HG03108 (cell line): Measurements from ENCODE around the gene CACNA1C.
"Not testable (repeated sequence)": the region's sequence is repeated elsewhere in the genome, so short reads cannot be mapped to it uniquely, and the experiment has no call there.

Experiments used
- ATAC-seq: cut with Tn5 transposase; IDR thresholded peaks from one replicate; pipeline ENCODE4 v1.9.1; 2021; ENCODE audit warnings: moderate library complexity; ENCODE audit not compliant: unreplicated experiment

CACNA1C gene

DNA sequence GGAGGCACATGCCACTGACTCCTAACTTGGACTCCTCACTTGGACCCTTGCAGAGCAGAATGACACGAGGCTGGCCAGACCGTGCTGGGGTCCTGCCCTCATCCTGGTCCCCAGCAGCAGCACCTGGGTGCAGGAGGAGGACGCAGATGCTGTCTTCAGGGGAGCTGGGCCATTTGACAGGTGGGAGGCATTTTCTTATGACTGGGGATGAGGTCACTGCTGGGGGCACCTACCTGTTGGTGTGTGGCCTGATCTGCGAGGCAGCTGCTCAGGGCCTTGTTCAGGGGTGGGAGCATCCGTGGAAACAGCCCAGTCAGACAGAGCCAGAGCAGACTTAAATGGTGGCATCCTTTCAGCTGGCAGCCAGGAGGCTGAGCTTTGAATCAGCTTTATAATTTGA is 57.3 kb downstream of the CACNA1C start:
- no peak for ATAC-seq

DNA sequence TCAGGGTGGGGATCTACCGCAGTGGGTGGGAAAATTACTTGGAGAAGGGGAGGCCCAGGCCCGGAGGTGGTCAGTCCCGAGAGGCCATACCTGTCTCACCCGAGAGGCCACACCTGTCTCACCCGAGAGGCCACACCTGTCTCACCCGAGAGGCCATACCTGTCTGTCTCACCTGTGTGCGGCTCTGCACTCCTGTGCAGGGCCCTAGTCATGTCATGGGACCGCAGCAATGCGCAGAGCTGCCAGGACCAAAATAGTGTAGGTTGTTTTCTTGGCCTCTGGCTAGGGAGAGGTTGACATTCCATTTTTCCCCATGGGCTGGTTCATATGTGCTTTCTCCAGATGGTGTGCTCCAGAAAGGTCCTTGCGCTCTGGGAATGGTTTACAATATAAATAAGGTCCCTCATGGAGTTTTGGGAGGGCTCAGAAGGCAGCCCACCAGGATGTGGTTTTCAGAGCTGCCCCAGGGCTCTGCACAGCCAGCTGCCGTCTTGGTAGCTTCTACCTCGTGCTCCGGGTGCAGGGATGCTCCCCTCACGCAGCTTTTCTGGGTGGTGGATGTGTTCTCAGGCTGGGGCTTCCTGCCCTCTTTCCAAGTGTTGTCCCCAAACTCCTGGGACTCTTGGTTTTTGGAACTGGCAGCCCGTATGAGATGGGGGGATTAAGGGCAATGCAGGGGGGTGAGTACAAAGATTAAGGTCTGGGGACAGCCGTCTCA is 58.2 kb downstream of the CACNA1C start:
- no peak for ATAC-seq

DNA sequence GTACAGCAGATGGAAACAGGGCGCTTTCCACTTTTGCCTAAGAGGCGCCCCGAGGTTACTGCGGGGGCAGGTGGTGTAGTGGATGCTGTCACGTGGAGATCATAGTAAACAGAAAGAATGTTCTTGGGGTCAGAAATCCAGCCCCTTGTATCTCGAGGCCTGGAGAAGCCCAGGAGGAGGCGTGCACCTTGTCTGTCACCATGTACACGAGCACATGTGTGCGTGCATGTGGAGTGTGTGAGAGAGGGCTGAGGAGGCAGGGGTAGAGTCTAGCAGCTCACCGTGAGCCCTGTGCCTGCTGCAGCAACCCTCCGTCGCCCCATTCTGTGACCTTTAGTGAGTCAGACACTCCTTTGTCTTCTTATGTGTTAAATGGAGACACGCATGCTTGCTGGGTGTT is 59.0 kb downstream of the CACNA1C start:
- no peak for ATAC-seq

DNA sequence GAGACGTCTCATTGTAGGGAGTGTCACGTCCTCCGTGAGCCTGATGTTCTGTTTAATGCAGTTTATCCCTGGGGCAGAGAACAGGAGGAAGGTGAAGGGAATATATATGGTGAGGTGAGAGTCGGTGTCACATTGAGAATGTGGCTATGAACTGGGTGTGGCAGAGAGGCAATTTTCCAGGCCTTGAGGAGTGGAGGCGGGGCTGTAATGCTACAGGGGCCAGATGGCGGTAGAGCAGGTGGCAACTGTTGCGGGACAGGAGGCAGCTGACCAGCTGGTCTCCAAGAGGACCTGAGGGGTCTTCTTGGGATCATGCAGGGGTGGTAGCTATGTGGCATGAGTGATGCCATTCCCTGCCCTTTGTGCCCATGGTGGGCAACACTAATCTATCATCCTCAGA is 59.6 kb downstream of the CACNA1C start:
- ATAC-seq, result no peak

DNA sequence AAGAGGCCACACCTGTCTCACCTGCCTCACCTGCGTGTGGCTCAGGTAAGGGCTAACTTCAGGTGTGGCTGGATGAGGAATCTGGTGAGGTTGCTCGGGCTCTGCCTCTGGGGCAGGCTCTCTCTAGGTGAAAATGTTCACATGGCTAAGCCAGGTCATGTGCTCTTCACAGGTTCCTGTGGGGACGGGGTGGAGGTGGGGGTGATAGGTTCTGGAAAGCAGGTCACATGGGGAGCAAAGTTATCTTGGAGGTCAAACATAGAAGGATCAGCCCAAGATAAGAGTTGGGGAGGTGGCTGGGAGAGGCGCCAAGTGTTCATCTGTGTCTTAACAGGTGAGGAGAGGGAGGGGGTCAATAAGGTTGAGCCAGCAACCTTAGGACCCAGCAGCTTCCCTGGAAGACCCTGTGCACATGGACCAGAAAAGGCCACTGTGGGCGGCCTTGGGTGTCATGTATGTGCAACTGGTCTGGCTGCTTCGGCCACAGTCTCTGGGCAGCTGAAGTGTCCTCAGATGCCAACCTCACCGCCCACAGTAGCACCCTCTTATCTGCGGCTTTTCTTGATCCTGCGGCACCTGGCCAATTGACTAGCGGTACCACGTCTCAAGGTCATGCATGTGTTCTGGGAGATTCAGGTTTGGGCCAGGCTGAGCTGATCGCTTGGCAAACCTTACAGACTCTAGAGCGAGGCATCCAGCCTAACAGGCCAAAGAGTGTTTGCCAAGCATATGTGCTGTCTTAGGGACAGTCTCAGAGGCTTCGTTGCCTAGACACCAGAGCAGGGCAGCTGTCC is 60.5 kb downstream of the CACNA1C start:
- ATAC-seq, result no peak

DNA sequence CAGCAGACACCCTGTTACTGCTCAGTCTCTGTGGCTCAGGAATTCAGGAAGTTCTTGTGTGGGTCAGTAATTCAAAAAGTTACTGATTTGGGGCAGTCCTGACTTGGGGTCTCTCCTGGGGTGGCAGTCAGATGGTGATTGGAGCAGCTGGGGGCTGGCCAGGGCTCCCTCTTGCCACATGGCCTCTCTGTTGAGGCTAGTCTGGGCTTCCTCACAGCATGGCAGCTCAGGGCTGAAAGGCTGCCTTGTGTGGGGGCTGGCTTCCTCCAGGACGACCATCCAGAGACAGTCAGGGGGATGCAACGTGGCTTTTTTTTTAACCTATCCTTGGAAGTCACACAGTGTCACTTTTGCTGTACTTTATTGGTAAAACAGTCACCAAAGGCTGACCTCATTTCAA is 61.3 kb downstream of the CACNA1C start:
- no peak for ATAC-seq

DNA sequence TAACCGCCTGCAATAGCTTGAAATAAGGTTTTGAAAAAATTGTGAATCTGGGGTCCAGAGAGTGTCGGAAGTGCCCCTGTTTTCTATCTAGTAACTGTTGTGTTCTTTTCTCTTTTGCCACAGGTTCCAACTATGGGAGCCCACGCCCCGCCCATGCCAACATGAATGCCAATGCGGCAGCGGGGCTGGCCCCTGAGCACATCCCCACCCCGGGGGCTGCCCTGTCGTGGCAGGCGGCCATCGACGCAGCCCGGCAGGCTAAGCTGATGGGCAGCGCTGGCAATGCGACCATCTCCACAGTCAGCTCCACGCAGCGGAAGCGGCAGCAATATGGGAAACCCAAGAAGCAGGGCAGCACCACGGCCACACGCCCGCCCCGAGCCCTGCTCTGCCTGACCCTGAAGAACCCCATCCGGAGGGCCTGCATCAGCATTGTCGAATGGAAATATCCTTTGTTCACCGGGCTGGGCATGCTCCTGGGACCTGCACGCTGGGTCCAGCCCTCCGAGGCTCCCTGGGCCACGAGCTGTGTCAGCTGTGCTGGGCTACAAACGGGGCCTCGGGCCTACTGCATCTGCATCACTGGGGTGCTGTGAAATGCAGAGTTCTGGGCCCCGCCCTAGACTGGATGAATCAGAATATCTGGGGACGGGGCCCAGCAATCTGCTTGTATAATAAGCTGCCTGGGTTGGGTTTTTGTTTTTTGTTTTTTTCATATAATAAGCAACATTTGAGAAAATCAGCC is 62.5 kb downstream of the CACNA1C start:
- ATAC-seq, result no peak

DNA sequence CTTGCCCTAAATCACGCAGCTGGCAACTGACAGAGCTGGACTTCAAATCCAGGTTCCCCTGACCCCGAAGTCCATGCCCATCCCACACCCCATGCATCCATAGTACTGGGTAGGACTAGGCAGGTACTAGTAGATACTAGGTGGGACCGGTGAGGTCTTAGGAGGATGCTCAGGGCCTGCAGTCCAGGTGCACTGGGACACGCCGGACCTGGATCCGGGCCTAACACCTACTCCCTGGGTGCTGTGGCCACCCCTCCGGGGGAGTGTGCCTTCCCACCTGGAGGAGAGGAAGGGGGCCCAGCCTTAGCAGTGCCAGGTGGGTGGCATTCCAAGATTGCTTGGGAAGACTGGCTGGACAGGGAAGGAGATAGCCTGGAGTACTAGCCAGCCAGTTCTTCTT is 64.8 kb downstream of the CACNA1C start:
- no peak for ATAC-seq

DNA sequence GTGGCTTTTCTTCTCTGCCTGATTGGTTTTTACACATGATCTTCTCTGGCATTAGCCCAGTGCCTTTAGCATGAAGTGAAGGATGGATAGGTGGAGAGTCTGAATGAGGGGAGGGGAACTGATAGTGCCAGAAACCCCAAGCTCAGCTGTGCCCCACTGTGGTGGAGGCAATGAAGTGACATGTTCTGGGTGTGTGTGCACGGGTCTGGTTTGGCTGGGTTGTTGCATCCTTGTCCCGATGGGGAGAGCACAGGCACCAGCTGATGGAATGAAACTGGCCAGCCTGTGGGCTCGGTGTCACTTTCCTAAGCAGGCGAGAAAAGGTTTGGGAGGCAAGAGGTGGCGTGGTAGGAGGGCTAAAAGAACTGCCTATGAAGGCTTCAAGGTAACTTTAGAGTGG is 65.3 kb downstream of the CACNA1C start:
- ATAC-seq, result no peak

DNA sequence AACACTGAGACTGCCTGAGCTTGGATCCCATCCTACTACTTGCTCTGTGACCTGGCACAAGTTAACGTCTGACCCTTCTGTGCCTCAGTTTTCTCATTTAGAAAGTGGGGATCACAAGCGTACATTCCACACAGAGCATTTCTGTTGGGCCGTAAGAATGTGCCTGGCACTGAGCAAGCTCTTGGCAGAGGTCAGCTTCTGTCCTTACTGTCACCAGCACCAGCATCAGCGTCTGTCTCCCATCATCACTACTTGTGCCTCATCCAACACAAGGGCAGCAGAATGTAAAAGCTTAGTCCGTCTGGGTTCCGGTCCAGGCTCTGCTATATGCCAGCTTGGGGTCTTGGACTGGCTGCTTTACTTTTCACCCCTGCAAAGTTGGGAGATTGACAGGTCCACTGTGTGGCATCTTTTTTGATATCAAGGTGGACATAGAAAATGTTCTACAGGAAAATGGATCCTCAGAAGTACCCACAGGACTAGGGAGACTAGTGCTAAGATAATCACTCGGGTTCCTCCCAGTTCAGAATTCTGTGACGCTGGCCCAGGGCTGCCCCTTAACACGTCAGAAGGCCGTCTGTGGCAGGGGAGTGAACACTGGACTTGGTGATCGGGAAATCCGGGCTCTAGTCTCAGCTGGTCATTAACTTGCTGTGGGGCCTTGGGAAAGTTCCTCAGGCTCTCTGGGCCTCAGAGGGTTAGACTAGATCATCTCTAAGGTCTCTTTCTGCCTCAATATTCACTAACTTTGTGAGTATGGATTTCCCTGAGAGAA is 65.9 kb downstream of the CACNA1C start:
- ATAC-seq, result no peak

DNA sequence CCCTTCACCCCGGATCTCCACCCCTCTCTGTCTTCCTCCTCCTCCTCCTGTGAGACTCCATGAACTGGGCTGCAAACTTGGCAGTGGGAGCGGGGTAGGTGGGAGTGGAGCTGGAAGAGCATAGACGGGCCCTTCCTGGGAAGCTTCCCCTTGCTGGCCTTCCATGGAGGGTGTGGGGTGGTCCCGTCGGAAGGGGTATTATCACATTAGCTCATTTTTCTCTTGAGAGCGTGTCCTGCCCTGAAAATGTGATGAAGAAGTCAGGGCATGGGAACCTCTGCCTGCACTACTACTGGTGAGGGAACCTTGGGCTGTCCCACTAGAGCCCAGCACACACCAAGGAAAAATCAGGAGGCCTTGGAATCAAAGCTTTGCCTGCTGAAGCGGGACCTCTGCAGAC is 66.5 kb downstream of the CACNA1C start:
- ATAC-seq, result no peak

DNA sequence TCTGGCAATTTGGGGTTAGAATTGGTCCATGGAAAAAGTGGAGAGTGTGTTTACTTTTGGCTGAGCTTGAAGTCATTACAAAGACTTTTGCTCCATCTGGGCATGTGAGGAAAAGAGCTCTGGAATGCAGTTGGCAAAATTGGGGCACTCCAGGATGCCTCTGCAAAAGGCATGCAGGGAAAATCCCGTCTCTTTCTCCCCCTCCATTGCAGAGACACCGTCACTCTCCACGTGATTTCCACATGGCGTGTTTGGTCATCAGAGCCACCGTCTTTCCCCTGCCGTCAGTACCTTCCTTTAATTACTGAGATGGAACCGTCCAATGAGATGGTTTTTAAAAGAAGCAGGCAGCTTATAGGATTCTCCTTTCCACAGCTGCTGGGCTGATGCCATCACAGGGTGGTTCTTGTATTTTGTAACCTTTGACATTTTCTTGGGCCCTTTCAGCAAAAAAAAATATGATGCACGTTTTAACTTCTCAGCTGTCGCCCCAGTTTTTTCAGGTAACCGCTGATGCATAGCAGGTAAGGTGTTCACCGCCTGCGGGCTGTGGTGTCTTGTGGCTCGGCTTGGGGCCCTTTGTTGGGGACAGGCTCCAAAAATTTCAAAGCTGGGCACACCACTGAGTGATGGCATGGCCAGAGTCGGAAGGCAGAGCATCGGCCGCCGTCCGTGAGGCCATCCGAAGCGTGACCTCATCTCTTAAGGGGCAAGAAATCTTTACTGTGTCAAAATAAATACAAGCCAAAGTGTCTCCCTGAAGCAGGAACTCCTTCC is 68.4 kb downstream of the CACNA1C start:
- no peak for ATAC-seq

DNA sequence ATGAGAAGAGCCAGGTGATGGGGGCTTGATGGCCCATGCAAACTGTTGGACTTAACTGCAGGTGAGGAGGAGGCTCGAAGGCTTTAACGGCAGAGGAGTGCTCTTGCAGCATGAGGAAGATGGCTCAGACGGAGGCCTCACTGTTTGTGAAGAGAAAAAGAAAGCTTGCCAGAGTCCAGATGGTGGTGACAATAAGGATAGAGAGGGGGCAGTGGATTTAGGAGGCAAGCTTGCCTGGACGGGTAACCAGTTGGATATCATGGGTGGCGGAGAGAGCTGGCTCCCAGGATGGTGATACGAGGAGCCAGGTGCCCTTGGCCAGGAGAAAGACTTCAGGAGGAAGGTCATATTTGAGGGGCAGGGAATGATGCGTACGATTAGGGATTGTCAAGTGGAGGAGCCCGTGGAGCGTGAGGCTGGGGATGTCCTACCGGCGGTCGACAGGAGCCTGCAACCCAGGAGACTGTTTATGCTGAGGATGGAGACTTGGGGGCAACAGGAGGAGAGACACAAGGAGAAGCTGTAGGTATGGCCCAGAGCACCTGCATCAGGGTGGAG is 71.8 kb downstream of the CACNA1C start:
- no peak for ATAC-seq

DNA sequence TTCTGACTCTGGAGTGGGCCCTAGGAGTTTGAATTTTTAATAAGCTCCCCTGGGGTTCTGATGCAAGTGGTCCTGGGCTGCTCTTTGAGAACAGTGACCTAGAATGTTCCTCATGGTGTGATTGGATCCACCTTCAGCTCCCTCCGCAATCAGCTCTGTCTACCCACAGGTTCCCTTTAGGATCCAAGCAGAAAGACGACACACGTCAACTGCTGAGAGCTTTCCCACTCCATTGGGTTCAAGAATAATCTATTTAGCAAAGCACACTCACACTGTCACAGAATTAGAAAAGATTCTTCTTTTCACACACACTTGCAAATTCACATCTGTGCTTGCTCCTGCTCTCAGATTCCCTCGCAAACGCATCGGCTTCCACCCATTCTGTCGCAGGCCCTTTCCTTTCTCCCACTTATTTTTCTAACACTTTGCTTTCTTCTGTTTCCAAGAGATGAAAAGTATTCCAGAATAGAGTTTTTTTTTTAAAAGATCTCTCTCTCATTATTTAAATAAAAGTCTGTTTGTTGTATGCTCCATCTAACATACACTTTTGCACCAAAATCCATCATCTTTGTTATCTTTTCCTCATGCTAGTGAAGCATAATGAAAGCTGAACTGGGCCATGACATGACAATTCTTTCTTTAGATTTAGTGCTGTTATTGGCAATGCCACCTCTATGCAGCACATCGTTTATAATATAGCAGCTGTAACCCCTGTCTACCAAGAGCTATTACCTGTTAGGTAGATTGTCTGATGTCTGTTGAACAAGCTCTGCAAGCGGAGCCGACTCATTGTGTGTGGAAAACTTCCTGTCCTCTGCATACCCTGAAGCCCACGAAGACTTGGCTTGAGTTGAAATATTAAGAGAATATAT is 73.1 kb downstream of the CACNA1C start:
- ATAC-seq, result no peak

DNA sequence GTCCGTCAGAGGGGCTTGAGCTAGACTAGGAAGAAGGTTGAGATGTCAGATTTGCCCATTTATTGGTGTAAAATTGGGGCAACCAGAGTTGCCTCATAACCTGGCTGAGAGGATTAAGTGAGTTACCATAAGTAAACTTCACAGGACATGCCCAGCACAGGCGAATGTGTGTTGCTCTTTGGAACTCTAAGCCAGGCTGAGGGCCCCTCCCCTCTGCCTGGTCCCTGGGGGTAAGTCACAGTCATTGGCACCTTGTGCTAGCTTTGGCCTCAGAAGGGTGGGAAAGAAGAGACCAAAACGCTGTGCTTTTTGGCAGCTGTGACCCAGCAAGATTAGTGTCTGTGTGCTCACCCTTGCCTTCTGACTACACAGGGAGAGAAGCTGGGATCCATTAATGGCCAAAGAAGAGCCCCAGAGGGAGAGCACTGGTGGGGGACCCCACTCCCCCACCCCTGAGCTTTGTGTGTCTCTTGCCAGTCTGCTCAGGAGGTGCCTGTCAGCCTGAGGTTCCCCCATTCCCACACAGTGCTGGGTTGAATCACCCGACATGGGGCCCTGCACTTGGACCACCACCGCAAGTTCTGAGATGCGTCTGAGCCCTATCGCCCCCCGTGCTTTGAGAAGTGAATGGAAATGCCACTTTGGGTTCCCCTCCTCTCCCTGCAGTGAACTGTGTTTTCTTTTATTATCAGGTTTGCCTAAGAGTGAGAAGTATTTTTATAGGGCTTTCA is 74.1 kb downstream of the CACNA1C start:
- ATAC-seq, result no peak

DNA sequence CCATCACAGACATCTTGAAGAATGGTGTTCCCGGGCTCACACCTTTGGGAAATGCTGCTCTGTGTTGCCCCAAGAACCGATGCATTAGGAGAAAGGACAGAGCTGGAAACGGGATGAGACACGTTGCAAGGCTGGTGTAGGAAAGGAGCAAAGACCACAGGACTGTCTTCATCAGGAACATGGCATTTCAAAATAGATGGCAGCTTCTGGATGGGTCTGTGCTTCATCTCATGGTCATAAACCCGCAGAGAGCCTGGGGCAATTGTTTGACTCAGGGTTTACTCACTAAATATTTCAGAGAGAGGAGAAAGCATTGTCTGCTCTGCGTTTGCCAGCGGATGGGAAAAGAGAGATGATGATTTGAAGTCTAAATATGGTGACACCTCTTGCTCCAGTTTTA is 76.3 kb downstream of the CACNA1C start:
- no peak for ATAC-seq

DNA sequence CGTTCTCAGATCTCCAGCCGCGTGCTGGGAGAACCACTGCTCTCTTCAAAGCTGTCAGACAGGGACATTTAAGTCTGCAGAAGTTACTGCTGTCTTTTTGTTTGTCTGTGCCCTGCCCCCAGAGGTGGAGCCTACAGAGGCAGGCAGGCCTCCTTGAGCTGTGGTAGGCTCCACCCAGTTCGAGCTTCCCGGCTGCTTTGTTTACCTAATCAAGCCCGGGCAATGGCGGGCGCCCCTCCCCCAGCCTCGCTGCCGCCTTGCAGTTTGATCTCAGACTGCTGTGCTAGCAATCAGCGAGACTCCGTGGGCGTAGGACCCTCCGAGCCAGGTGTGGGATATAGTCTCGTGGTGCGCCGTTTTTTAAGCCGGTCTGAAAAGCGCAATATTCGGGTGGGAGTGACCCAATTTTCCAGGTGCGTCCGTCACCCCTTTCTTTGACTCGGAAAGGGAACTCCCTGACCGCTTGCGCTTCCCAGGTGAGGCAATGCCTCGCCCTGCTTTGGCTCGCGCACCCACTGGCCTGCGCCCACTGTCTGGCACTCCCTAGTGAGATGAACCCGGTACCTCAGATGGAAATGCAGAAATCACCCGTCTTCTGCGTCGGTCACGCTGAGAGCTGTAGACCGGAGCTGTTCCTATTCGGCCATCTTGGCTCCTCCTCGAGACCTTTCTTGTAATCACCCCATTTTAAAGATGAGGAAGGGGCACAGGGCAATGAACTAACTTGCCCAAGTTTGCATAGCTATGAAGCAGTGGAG is 83.1 kb downstream of the CACNA1C start:
- ATAC-seq, result not testable (repeated sequence)

DNA sequence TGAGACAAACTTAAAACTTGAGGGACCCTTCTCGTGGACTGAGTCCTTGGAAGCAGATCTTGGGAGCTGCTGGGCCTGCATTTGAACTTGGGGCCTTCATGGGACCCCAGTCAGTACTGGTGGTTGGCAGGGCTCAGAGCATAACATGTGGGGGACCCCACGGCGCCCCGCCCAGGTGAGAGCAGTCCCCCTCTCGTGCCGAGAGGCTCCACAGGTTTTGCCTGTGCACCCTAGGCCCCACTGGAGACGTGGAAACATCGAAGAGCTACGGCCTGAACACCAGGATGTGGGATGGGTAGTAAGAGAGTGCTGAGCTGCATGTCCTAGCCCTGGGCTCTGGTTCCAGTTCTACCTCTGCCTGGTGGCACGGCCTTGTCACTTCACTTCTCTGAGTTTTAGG is 84.1 kb downstream of the CACNA1C start:
- no peak for ATAC-seq
